HL-60/S4 treated with retinoic acid at 250 ng/mL for 4 days and 3 days (cell line): ENCODE measurements around the gene POU2F3.
"Not testable (repeated sequence)": the region's sequence is repeated elsewhere in the genome, so short reads cannot be mapped to it uniquely, and the experiment has no call there.

Source experiments
- in situ Hi-C: fragments of 300-500 bp; cut with MboI; formaldehyde crosslinking; loops from 2 replicates; pipeline ENCODE4 v1.7.0; 2022; ENCODE audit warnings: low sequenced_read_pairs

POU2F3 gene

GRCh38 chr11:120273956-120274355, 34.0 kb downstream of the POU2F3 start:
- in situ Hi-C loops = not testable (repeated sequence)

GRCh38 chr11:120279502-120279901, 39.6 kb downstream of the POU2F3 start:
- in situ Hi-C loops = no loop called here

- in situ Hi-C loops = no loop called here
Observed at GRCh38 chr11:120280600-120281051, 40.7 kb downstream of the POU2F3 start.

- in situ Hi-C loops = no loop called here
Observed at GRCh38 chr11:120281143-120281795, 41.3 kb downstream of the POU2F3 start.

- in situ Hi-C loops = no loop called here
Observed at GRCh38 chr11:120283124-120283523, 43.2 kb downstream of the POU2F3 start.

GRCh38 chr11:120284272-120284671, 44.3 kb downstream of the POU2F3 start:
- in situ Hi-C loops = no loop called here

GRCh38 chr11:120285256-120285655, 45.3 kb downstream of the POU2F3 start:
- in situ Hi-C loops = no loop called here

GRCh38 chr11:120288021-120288420, 48.1 kb downstream of the POU2F3 start:
- in situ Hi-C loops = no loop called here

GRCh38 chr11:120289426-120289825, 49.5 kb downstream of the POU2F3 start:
- in situ Hi-C loops = no loop called here

GRCh38 chr11:120290956-120291355, 51.0 kb downstream of the POU2F3 start:
- in situ Hi-C loops = no loop called here

- in situ Hi-C loops = no loop called here
Observed at GRCh38 chr11:120293038-120293800, 53.3 kb downstream of the POU2F3 start.

GRCh38 chr11:120294096-120294495, 54.2 kb downstream of the POU2F3 start:
- in situ Hi-C loops = no loop called here

GRCh38 chr11:120295099-120295498, 55.2 kb downstream of the POU2F3 start:
- in situ Hi-C loops = no loop called here

- in situ Hi-C loops = no loop called here
Observed at GRCh38 chr11:120296554-120296953, 56.6 kb downstream of the POU2F3 start.

- in situ Hi-C loops = no loop called here
Observed at GRCh38 chr11:120298461-120298860, 58.5 kb downstream of the POU2F3 start.

GRCh38 chr11:120302001-120302805, 62.3 kb downstream of the POU2F3 start:
- in situ Hi-C loops = loop anchor here (10.0 kb wide), 1 partner anchor 127 kb away; no protein-coding TSS in a partner anchor

- in situ Hi-C loops = loop anchor here (10.0 kb wide), 1 partner anchor 128 kb away; no protein-coding TSS in a partner anchor
Observed at GRCh38 chr11:120303004-120303637, 63.2 kb downstream of the POU2F3 start.

- in situ Hi-C loops = loop anchor here (10.0 kb wide), 1 partner anchor 130 kb away; no protein-coding TSS in a partner anchor
Observed at GRCh38 chr11:120304526-120304925, 64.6 kb downstream of the POU2F3 start.

GRCh38 chr11:120305286-120305685, 65.3 kb downstream of the POU2F3 start:
- in situ Hi-C loops = loop anchor here (10.0 kb wide), 1 partner anchor 130 kb away; no protein-coding TSS in a partner anchor

GRCh38 chr11:120306519-120307242, 66.7 kb downstream of the POU2F3 start:
- in situ Hi-C loops = loop anchor here (10.0 kb wide), 1 partner anchor 132 kb away; no protein-coding TSS in a partner anchor
